Kidney (tissue), 22 donors: Measurements from ENCODE around the gene TECR. TPM values are rescaled to one million over a fixed set of nuclear protein-coding genes. Genes with fewer than 3 reads are reported as not detected.

ENCODE experiments used
- DNase-seq, 5 donors: peaks; one replicate each; pipeline ENCODE4 v3.0.0-alpha.2; 2013 to 2020
- FAIRE-seq: peaks from 2 replicates; lab custom pipeline; 2012; peaks lifted over from hg19 to GRCh38; lab: Jason Lieb, UNC
- H3K27ac ChIP-seq, 2 donors: one replicate each; pipeline ENCODE4 v1.7.0; 2013; ENCODE audit warnings: low read depth in 2 of 2, low read length in 2 of 2, inconsistent platforms in 1 of 2
- H3K27me3 ChIP-seq: one replicate; pipeline ENCODE4 v1.7.1; 2013; ENCODE audit warnings: low read length, inconsistent platforms; ENCODE audit not compliant: control insufficient read depth, insufficient read depth
- H3K36me3 ChIP-seq, 3 donors: one replicate each; pipeline versions ENCODE4 v1.7.0 to v1.7.1; 2013; ENCODE audit warnings: low read length in 3 of 3, control low read depth in 1 of 3, inconsistent platforms in 1 of 3; ENCODE audit not compliant: insufficient read depth in 3 of 3, control insufficient read depth in 2 of 3
- H3K4me1 ChIP-seq, 3 donors: one replicate each; pipeline versions ENCODE4 v1.7.0 to v1.7.1; 2013; ENCODE audit warnings: low read length in 3 of 3, inconsistent platforms in 1 of 3, low read depth in 1 of 3; ENCODE audit not compliant: control insufficient read depth in 2 of 3, insufficient read depth in 2 of 3
- H3K4me3 ChIP-seq, 3 donors: one replicate each; pipeline versions ENCODE4 v1.7.0 to v1.8.1; 2013; ENCODE audit warnings: low read length in 3 of 3, control low read depth in 1 of 3, inconsistent platforms in 1 of 3
- H3K9ac ChIP-seq, 3 donors: one replicate each; pipeline versions ENCODE4 v1.7.0 to v1.7.1; 2013; ENCODE audit warnings: low read length in 3 of 3, control low read depth in 1 of 3, inconsistent platforms in 1 of 3
- H3K9me3 ChIP-seq, 3 donors: one replicate each; pipeline versions ENCODE4 v1.7.0 to v1.7.1; 2013; ENCODE audit warnings: low read length in 3 of 3, control low read depth in 1 of 3, inconsistent platforms in 1 of 3; ENCODE audit not compliant: control insufficient read depth in 2 of 3, insufficient read depth in 1 of 3
- CTCF ChIP-seq: IDR thresholded peaks from 3 replicates; pipeline ENCODE4 v1.5.1; 2012; ENCODE audit warnings: mild to moderate bottlenecking, moderate library complexity, borderline replicate concordance; ENCODE audit not compliant: insufficient read depth; ENCODE audit errors: extremely low read depth
- intact Hi-C: fragments of 100-400 bp; cut with DNase I; formaldehyde crosslinking; loops from one replicate; pipeline ENCODE4 v1.11.1; 2022
- long read RNA-seq, 10 donors: library from polyadenylated mRNA in 1 of 10; unstranded in 1 of 10; transcript quantifications; one replicate each; pipeline ENCODE4 v2.0.0 and lab custom pipeline, GENCODE V29; 2021 to 2026
- polyA plus RNA-seq: library from polyadenylated mRNA; stranded (reverse); fragments of 350-450 nt; fragmentation: Illumina TruSeq; extraction: RNeasy Lipid Tissue Mini Kit (QIAGEN cat#74804); gene quantifications from one replicate; pipeline ENCODE4 v1.2.3, GENCODE V29; 2014; ENCODE audit warnings: low read depth, low replicate concordance; ENCODE audit not compliant: insufficient read depth
- total RNA-seq: library from RNA; stranded (reverse); fragmentation: NEBNext Ultra II Directional; extraction: Animal tissue kit (Norgen Biotek cat#: 25700); gene quantifications from one replicate; pipeline ENCODE4 v1.2.1, GENCODE V29; 2021
- donor health status: control.
- donor health status: control.
- donor health status: control.
- donor health status: control.
- donor health status: control.
- donor health status: DM: yes; HTN: yes; CAD: no.
- donor health status: Normal renal cell carcinoma (clear cell type).

TECR gene
- total RNA-seq (132 TPM), polyA plus RNA-seq (280 TPM)
- long read RNA-seq, donor 1, transcript TECR-201 (13 exons, 1,171 nt) = major isoform, 43 of 463 reads
- long read RNA-seq, donor 1, partial matches to known transcripts = 413 of 463 reads
- long read RNA-seq, donor 1, other reads (novel, unspliced or antisense) = 0 of 463 reads
- long read RNA-seq, donor 2, transcript TECR-201 (13 exons, 1,171 nt) = major isoform, 54 of 59 reads
- long read RNA-seq, donor 2, partial matches to known transcripts = 0 of 59 reads
- long read RNA-seq, donor 2, other reads (novel, unspliced or antisense) = 0 of 59 reads
- long read RNA-seq, donor 3, transcript TECR-201 (13 exons, 1,171 nt) = major isoform, 65 of 635 reads
- long read RNA-seq, donor 3, partial matches to known transcripts = 536 of 635 reads
- long read RNA-seq, donor 3, other reads (novel, unspliced or antisense) = 29 of 635 reads
- long read RNA-seq, donor 4, transcript TECR-201 (13 exons, 1,171 nt) = major isoform, 50 of 58 reads
- long read RNA-seq, donor 4, partial matches to known transcripts = 0 of 58 reads
- long read RNA-seq, donor 4, other reads (novel, unspliced or antisense) = 0 of 58 reads
- long read RNA-seq, donor 5, partial matches to known transcripts = 0 of 3 reads
- long read RNA-seq, donor 5, other reads (novel, unspliced or antisense) = 0 of 3 reads
- long read RNA-seq, donor 6, transcript TECR-201 (13 exons, 1,171 nt) = major isoform, 20 of 1,107 reads
- long read RNA-seq, donor 6, partial matches to known transcripts = 1,065 of 1,107 reads
- long read RNA-seq, donor 6, other reads (novel, unspliced or antisense) = 19 of 1,107 reads
- long read RNA-seq, donor 7, transcript TECR-201 (13 exons, 1,171 nt) = major isoform, 49 of 103 reads
- long read RNA-seq, donor 7, partial matches to known transcripts = 45 of 103 reads
- long read RNA-seq, donor 7, other reads (novel, unspliced or antisense) = 6 of 103 reads
- long read RNA-seq, donor 8, transcript TECR-201 (13 exons, 1,171 nt) = major isoform, 38 of 449 reads
- long read RNA-seq, donor 8, partial matches to known transcripts = 408 of 449 reads
- long read RNA-seq, donor 8, other reads (novel, unspliced or antisense) = 0 of 449 reads
- long read RNA-seq, donor 9, transcript TECR-201 (13 exons, 1,171 nt) = major isoform, 19 of 331 reads
- long read RNA-seq, donor 9, partial matches to known transcripts = 310 of 331 reads
- long read RNA-seq, donor 9, other reads (novel, unspliced or antisense) = 0 of 331 reads
- long read RNA-seq, donor 10, transcript TECR-201 (13 exons, 1,171 nt) = major isoform, 47 of 164 reads
- long read RNA-seq, donor 10, partial matches to known transcripts = 107 of 164 reads
- long read RNA-seq, donor 10, other reads (novel, unspliced or antisense) = 0 of 164 reads

DNA sequence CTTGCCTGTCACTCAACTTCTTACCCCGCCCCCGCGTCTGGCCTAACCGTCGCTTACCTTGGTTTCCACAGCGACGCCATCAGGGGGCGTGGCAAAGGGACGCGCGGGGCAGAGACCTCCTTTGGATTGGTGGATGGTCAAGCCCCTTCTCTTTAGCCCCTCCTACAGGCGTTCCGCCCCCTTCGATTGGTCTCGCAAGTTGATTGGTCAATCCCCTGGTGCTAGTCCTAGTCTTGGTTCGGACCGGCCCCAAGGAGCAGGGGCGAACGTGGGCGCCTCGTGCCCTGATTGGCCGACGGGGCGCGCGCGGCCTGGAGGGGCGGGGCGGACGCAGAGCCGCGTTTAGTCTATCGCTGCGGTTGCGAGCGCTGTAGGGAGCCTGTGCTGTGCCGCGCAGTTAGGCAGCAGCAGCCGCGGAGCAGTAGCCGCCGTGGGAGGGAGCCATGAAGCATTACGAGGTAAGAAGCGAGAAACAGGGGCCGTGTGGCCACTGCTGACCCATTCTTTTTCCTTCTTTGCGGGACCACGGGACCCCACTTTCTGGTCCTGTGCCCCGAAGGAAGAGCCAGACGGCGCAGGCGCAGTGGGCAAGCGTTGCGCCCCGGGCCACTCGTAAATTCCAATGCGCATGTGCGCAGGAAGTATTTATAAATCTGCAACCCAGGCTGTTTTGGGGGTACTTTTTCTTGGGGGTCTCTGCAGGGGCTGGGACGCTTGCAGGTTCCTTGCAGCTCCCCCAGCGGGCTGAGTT is at the start of gene TECR:
TECR (plus strand) TSS at position 341 of the 751 bp plus-strand sequence; CDS start at position 444, 103 bp downstream.
- peak within 1 kb of the TSS; percentile 95 to 98 (median 97) for H3K4me3 ChIP-seq
- peaks cover 0 to 12% (median 0%) of the 10 kb centered on the region in 3 donors for H3K4me1 ChIP-seq
- peak; percentile 9 for TF ChIP-seq CTCF
- DNase-seq (peak; percentile 100), FAIRE-seq (peak; percentile 96)
- no peaks in the 10 kb centered on the region for H3K27me3 ChIP-seq
- no peaks in the 10 kb centered on the region for H3K9me3 ChIP-seq
- intact Hi-C loops = no loop called here
- H3K9ac ChIP-seq = peak within 1 kb of the TSS; percentile 89 to 99 (median 92)
- H3K27ac ChIP-seq = peak within 1 kb of the TSS; percentile 95 to 99
- H3K36me3 ChIP-seq = no peaks in the 10 kb centered on the region

- Histone ChIP-seq H3K27me3 (no peaks in the 10 kb centered on the region), H3K27ac (peak overlapping the region in 1 of 2 donors; percentile 28), H3K36me3 (peaks cover 0 to 25% (median 0%) of the 10 kb centered on the region in 3 donors), H3K4me1 (peaks cover 0 to 12% (median 0%) of the 10 kb centered on the region in 3 donors), H3K9me3 (no peaks in the 10 kb centered on the region), H3K4me3 (no peak overlapping the region), H3K9ac (no peak overlapping the region)
- DNase-seq (peak; percentile 85 to 91 (median 90)), FAIRE-seq (no peak)
- peak; percentile 83 for TF ChIP-seq CTCF
- intact Hi-C loops = no loop called here
These were observed 49.3 kb upstream of the TECR start for GRCh38 chr19:14479975-14480699.
